ENCODE results near the gene PRDX3.
"Not testable (repeated sequence)": the region's sequence is repeated elsewhere in the genome, so short reads cannot be mapped to it uniquely, and the experiment has no call there.

Gene PRDX3

GRCh38 chr10:119161680-119162451, 16.7 kb downstream of the PRDX3 start:
- no peak for DNase-seq

DNA sequence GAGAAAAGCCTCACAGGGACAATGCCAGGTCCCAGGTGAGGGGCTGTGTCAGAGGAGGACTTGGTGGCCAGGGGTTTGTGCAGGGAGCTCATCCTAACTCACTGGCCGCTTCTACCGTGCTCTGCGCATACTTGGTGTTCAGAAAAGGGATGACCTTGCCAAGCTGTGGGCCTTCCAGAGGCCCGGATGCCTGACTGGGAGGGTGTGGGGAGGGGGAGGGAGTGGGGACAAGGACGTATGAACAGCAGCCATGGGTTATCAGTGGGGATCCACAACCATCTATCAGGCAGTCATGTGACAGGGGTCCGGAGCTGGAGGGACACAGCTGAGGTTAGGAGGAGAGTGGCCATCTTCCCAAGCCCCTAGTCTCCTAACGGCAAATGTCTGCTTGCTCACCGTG, 19.3 kb downstream of the PRDX3 start:
- DNase-seq: no peak

DNA sequence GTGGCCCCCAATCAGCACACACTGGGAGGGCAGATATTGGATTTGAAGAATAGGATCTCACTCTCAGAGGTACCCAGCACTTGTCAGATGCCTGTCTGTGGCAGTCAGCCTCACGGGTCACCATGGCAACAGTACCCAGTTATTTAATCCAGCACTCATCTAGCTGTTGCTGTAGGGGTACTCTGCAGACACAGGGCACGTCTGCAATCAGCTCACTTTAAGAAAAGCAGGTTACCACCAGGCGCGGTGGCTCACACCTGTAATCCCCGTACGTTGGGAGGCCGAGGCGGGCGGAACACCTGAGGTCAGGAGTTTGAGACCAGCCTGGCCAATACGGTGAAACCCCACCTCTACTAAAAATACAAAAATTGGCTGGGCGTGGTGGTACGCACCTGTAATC, 25.0 kb downstream of the PRDX3 start:
- DNase-seq: no peak

- DNase-seq: no peak
Measured at GRCh38 chr10:119153041-119153440, 25.6 kb downstream of the PRDX3 start.

DNA sequence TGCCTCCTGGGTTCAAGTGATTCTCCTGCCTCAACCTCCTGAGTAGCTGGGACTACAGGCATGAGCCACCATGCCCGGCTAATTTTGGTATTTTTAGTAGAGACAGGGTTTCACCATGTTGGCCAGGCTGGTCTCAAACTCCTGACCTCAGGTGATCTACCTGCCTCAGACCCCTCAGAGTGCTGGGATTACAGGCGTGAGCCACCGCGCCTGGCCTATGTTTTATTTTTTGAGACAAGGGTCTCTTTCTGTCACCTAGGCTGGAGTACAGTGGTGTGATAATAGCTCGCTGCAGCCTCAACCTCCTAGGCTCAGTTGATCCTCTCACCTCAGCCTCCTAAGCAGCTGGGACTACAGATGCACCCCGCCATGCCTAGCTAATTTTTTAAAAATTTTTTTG, 27.0 kb downstream of the PRDX3 start:
- not testable (repeated sequence) for DNase-seq

DNA sequence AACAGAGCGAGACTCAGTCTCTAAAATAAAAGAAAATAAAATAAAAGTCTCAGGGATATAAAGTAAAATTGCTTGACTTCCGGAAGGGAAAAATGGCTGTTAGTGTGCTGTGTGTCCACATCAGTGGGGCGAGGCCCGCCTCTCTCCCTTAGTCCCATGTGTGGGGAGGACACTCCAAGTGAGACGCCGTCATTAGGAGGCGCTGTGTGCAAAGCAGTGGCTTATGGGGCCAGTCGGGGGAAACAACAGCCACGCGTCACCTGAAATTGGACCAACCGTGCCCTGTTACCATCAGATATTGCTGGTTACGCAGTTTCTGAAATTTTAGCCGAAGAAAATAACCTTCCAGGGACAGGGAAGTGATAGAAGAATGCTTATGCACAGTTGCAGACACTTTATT, 28.9 kb downstream of the PRDX3 start:
- no peak for DNase-seq

DNA sequence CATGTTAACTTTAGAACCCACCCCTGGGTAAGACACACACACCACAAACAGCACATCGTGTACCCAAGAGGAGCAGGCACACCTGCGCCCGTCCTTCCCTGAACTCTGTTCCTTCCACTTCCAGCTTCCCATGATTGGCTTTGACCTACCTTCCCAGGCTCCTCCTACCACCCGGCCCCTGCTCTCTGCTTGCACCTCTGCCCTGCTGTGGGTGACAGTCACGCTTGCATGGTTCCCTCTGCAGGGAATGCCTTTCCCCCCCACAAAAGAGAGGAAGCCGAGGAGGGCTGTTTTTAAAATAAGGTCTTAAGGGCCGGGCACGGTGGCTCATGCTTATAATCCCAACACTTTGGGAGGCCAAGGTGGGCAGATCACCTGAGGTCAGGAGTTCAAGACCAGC, 29.5 kb downstream of the PRDX3 start:
- no peak for DNase-seq

DNA sequence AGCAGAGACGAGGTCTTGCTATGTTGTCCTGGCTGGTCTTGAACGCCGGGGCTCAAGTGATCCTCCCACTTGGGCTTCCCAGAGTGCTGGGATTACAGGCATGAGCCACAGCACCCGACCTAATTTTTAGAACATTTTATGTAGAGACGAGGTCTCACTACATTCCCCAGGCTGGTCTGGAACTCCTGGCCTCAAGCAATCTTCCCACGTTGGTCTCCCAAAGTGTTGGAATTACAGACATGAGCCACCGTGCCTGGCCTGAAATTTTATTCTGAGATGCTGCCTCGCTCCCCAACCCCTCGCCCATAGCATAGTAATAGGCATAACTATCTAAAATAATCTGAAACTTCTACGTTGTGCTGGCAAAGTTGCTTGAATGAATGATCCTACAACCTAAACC, 35.0 kb downstream of the PRDX3 start:
- DNase-seq: no peak

GRCh38 chr10:119140603-119141245, 37.9 kb downstream of the PRDX3 start:
- no peak for DNase-seq

DNA sequence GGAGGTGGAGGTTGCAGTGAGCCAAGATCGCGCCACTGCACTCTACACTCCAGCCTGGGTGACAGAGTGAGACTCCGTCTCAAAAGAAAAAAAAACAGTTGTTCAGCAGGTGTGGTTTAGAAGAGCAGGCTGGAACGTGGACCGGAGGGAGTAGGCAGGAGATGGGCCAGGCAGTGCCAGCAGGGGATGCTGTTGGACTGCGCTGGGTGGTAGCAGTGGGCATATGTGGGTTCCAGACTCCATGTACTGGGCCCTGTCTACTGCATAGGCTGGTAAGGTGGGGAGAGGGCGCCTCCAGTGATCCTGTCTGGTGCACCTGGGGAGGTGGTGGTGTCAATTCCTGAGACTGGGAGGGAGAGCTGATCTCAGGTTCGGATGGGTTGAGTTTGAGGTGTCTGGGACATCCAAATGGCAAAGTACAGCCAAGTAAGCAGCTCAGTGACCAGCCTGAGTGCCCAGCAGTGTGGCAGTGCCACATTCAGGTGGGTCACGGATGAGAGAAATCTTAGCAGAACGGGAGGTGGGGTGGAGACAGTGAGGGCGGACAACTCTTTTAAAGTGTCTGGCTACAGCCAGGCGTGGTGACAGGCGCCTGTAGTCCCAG, 39.0 kb downstream of the PRDX3 start:
- peak; percentile 34 for DNase-seq

DNA sequence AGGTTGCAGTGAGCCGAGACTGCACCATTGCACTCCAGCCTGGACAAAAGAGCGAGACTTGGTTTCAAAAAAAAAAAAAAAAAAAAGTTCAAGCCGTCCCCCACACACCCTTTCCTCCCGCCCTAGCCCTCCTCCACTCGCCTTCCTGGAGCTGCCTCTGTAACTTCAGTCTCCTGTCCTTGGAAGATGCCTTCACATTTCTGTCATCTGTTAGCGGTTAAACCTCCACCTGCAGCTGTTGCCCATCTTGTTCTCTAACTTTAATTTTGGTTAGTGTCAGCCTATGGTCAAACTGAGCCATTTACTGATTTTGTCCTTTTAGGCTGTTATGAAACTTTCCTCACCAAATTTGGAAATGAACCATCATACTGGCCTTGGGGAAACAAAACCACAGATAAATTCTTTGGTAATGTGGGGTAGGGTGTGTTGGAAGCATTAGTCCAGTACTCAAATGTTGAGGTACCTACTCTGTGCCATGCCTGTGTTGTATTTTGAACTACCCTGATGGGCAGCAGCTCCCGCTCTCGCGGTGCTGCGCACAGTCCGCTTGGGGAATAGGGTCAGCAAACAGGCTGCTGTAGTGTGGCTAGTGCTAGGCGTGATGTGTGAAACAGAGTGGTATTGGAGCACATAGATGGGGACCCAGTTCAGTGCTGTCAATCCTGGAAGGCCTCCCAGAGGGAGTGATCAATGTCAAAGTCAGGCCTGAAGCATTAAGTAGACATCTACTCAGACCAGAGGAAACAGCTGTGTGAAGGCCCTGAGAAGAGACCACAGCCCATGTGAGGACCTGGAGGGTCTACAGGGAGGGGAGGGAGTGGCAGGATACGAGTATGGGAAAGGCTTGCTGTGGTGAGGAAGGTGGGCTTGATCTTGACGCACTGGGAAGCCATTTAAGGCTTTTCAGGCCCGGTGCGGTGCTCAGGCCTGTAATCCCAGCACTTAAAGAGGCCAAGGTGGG, 40.0 kb downstream of the PRDX3 start:
- DNase-seq: no peak

DNA sequence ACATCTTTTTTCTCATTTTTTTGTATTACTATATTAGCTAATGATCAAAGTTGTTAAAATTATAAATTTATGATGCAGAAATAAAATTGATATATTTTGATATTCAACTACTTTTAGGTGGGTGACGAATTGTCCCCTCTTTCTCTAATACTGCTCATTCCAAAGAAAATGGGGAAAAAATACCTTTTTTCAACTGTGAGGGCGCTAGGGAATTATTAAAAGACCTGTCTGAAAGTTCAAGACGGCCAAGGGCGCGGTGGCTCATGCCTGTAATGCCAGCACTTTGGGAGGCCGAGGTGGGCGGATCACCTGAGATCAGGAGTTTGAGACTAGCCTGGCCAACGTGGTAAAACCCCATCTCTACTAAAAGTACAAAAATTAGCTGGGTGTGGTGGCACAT, 40.7 kb downstream of the PRDX3 start:
- not testable (repeated sequence) for DNase-seq

GRCh38 chr10:119136084-119136483, 42.5 kb downstream of the PRDX3 start:
- DNase-seq: no peak

DNA sequence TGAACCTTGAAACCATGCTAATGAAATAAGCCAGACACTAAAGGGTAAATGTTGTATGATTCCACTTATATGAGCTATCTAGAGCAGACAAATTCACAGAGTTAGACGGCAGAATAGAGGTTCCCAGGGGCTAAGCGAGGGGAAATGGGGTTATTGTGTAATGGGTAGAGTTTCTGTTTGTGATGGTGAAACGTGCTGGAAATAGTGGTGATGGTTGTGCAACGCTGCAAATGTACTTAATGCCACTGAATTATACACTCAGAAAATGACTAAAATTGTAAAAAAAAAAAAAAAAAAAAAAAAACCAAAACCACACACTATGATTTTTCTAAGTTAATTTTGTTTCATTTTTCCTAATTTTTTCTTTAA, 43.1 kb downstream of the PRDX3 start:
- no peak for DNase-seq

DNA sequence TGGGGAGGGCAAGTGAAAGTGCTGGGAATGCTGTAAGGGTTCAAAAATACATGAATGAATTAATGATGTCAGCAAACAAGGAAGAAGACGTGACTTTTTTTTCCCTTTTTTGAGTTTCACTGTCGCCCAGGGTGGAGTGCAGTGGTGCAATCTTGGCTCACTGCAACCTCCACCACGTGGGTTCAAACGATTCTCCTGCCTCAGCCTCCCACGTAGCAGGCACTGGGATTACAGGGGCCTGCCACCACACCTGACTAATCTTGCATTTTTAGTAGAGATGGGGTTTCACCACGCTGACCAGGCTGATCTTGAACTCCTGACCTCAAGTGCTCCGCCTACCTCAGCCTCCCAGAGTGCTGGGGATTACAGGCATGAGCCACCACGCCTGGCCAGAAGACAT, 44.7 kb downstream of the PRDX3 start:
- no peak for DNase-seq

DNA sequence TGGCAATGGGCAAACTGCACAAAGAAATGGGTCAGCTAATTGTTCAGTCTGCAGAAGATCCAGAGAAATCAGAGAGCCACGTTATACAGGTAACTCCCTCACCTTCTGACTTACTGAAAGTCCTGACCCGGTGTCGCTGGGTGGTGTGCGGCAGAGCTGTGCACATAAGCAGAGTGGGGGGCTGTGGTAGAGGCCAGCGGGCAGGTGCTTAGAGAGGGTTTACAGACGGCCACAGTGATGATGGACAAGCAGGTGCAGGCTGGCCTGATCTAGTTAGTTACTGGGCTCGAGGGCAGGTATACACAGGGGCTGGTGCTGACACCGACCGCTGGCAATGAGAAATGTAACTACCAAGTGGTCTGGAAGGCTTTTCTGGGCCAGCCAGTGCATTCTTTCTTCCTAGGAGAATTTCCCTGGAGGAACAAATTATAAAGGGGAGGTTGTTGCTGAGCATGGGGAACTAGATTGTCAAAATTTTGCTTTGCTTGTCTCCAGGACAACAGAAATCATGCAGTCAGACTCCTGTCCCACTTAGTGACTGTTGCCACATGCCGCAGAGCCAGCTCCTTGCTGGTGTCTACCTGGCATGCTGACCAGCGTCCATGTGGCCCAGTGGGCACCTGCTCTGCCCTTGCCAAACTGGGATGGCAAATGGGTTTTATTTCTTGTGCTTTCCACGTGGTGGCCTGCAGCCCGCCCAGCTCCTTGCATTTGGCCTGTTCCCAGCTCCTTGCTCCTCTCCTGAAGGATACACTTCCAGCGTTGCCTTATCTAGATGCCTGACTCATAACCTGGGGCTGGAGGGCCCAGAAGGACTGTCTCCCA, 45.9 kb downstream of the PRDX3 start:
- no peak for DNase-seq

DNA sequence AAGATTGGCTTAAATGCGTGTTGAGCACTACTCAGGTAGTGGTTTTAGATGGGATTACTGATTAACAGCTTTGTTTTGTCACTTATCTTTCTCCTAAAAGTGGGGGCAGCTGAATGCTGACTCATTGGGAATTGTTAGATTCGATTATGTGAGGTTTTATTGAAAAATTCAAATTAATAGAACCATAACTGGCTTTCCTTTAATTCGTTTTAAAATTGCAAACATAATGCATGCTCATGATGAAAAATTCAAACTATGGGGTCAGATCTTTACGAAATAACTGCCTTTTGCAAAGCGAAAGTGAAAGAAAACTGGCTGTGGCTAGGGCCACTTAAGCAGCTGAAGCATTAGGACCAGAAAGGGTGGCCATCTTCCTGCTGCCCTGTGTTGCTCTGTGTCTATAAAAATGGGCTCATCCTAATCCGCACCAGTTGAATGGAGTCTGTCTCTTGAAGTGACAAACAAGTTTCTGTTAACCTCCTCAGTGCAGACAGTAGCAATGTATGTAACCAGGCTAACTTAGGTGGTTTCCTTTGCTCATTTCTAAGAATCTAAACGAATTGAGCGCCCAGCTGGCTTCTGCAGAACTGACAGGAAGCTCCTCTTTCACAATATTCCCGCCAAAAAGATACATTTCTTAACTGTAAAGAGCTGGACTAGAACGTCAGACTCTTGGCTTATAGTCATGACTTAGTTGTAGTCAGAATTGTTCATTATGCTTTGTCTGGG, 46.9 kb downstream of the PRDX3 start:
- no peak for DNase-seq

GRCh38 chr10:119129721-119130120, 48.9 kb downstream of the PRDX3 start:
- no peak for DNase-seq

GRCh38 chr10:119125942-119126341, 52.7 kb downstream of the PRDX3 start:
- no peak for DNase-seq

DNA sequence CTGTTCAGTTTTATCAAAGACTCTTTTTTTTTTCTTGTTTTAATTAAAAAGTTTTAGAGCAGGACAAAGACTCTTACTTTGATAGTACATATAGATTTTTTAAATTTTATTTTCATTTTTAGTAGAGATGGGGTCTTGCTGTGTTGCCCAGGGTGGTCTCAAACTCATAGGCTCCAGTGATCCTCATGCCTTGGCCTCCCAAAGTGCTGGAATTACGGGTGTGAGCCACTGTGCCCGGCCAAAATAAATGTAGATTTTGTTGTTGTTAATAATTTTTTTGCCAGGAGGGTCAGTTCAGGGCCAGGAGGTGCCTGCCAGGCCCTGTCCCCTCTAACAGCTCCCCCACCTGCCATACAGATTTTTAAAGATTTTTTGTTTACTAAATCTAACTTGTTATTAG, 57.7 kb downstream of the PRDX3 start:
- no peak for DNase-seq

DNA sequence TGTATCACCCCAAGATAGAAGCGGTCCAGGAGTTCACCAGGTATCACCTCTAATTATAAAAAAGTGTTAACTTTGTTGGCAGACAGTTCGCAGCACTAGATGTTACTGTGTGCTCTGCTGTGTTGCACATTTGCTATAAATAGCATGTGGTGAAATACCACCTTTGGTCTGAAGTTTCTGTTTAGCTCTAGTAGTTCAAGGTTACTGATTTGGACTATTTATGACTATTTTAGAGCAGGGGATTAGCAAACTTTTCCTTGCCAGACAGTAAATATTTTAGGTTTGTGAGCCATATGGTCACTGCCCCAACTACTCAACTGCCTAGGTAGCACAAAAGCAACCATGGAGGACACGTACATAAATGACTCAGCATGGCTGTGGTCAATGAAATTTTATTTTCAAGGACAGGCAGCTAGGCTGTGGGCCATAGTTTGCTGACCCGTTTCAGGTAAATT, 58.2 kb downstream of the PRDX3 start:
- DNase-seq: no peak

DNA sequence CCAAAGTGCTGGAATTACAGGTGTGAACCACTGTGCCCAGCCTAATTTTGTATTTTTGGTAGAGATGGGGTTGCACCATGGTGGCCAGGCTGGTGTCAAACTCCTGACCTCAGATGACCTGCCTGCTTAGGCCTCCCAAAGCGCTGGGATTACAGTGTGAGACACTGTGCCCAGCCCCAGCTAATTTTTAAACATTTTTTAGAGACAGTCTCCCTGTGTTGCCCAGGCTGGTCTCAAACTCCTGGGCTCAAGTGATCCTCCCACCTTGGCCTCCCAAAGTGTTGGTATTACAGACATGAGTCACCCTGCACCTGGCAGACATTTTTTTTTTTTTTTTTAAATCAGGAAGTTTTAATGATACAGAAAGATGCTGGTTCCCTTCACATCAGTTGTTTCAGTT, 59.2 kb downstream of the PRDX3 start:
- no peak for DNase-seq

All from activated effector memory CD4-positive, alpha-beta T cell treated with Interleukin-2 at 50 U/mL for 16 hours (primary cell).